ENCODE measurements around the gene UBE2L3.
A peak's percentile ranks its signal among the peaks of the same experiment; 100 is the strongest.
"Not testable (repeated sequence)": the region's sequence is repeated elsewhere in the genome, so short reads cannot be mapped to it uniquely, and the experiment has no call there.

The UBE2L3 gene

GRCh38 chr22:21567456-21568346 is at the start of gene UBE2L3:
TSS of gene UBE2L3 (plus strand) at chr22:21567714. CDS start at chr22:21567745, 31 bp downstream.
- peak within 1 kb of the TSS; percentile 98 for H3K4me3 ChIP-seq (ENCODE audit: low read depth, low read length)
- TF ChIP-seq CTCF (IDR thresholded peaks at IDR 0.05; ENCODE audit: borderline replicate concordance, insufficient read depth, low read depth, low read length) = no peak

GRCh38 chr22:21526705-21527500 is 40.6 kb upstream of the UBE2L3 start:
- H3K4me3 ChIP-seq (ENCODE audit: low read depth, low read length) = not testable (repeated sequence)

- H3K4me3 ChIP-seq (ENCODE audit: low read depth, low read length) = not testable (repeated sequence)
Measured at GRCh38 chr22:21531525-21531924, 36.0 kb upstream of the UBE2L3 start.

GRCh38 chr22:21532863-21533648 is 34.5 kb upstream of the UBE2L3 start:
- H3K4me3 ChIP-seq (ENCODE audit: low read depth, low read length) = not testable (repeated sequence)

GRCh38 chr22:21539862-21540261 is 27.7 kb upstream of the UBE2L3 start:
- H3K4me3 ChIP-seq (ENCODE audit: low read depth, low read length) = not testable (repeated sequence)

GRCh38 chr22:21544432-21545322 is 22.8 kb upstream of the UBE2L3 start:
- H3K4me3 ChIP-seq (ENCODE audit: low read depth, low read length) = not testable (repeated sequence)

GRCh38 chr22:21549558-21549957 is 18.0 kb upstream of the UBE2L3 start:
- H3K4me3 ChIP-seq (ENCODE audit: low read depth, low read length) = not testable (repeated sequence)

GRCh38 chr22:21550008-21550677 is 17.4 kb upstream of the UBE2L3 start:
- not testable (repeated sequence) for H3K4me3 ChIP-seq (ENCODE audit: low read depth, low read length)

- not testable (repeated sequence) for H3K4me3 ChIP-seq (ENCODE audit: low read depth, low read length)
Measured at GRCh38 chr22:21550678-21551047, 16.9 kb upstream of the UBE2L3 start.

- not testable (repeated sequence) for H3K4me3 ChIP-seq (ENCODE audit: low read depth, low read length)
Measured at GRCh38 chr22:21551361-21551760, 16.2 kb upstream of the UBE2L3 start, which contains the start of gene RIMBP3C. TSS of gene RIMBP3C (minus strand) at chr22:21551461. CDS start at chr22:21550976, 485 bp downstream.

- H3K4me3 ChIP-seq (ENCODE audit: low read depth, low read length) = not testable (repeated sequence)
Measured at GRCh38 chr22:21559345-21560125, 8.0 kb upstream of the UBE2L3 start.

GRCh38 chr22:21560657-21561056 is 6.9 kb upstream of the UBE2L3 start:
- not testable (repeated sequence) for H3K4me3 ChIP-seq (ENCODE audit: low read depth, low read length)

Measured in GM12875 (cell line).